Measurements from ENCODE around the gene BMPR1B. TPM values are rescaled to one million over a fixed set of nuclear protein-coding genes. Genes with fewer than 3 reads are reported as not detected.

BMPR1B gene
- total RNA-seq, 1 experiment from 2014 or later, result 0.62 TPM

DNA sequence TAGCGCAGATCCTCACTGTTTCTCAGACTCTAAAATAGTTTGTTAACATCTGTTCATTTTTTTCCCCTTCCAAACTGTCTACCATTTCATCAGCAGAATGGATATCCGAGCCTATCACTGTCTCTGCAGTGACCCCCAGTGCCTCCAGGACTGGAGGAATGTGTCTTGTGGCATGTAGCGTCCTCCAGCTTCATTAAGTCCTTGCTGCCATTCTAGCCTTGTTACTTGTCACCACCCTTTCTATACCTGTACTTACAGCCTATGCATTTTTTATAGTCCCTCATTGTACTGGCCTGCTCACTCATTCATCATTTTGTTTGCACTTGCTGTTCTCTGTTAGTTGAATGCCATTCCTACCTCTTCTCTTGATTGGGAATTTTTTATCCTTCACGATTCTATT, 179.1 kb downstream of the BMPR1B start:
- H3K27me3 ChIP-seq (ENCODE audit: control insufficient read depth, insufficient read depth, low read length), result no peaks in the 10 kb centered on the region
- no peak overlapping the region for H3K4me3 ChIP-seq (ENCODE audit: low read depth in 2 of 2, low read length in 2 of 2)
- TF ChIP-seq POLR2AphosphoS5 (IDR thresholded peaks at IDR 0.05; ENCODE audit: low read depth, low read length), result no peak
- in situ Hi-C loops (cut with HindIII; ENCODE audit: low pct_unique_long_range_greater_than_20kb, low sequenced_read_pairs) (no loop called here), intact Hi-C loops (cut with micrococcal nuclease; ENCODE audit: unreplicated experiment) (no loop called here)
- H3K4me1 ChIP-seq (ENCODE audit: control insufficient read depth, insufficient read depth, low read length), result no peaks in the 10 kb centered on the region
- CTCF ChIA-PET, result no interaction called here
- H3K9me3 ChIP-seq (ENCODE audit: control insufficient read depth, insufficient read depth, low read depth, low read length), result no peaks in the 10 kb centered on the region
- no peak overlapping the region for H3K27ac ChIP-seq (ENCODE audit: low read length)
- DNase-seq (ENCODE audit: low read depth, low spot score) (no peak), ATAC-seq (no peak)
- POLR2A ChIA-PET, result no interaction called here
- no peaks in the 10 kb centered on the region for H3K36me3 ChIP-seq (ENCODE audit: control insufficient read depth, insufficient read depth, low read length)
- no TSS peak for BruUV-seq (replicated peaks)

GRCh38 chr4:94939791-94940519, 182.2 kb downstream of the BMPR1B start:
- TF ChIP-seq SIN3A (IDR thresholded peaks at IDR 0.05; ENCODE audit: borderline replicate concordance, insufficient read depth, low read depth, low read length), result no peak
- no peak for TF ChIP-seq POLR2AphosphoS5 (IDR thresholded peaks at IDR 0.05; ENCODE audit: low read depth, low read length)
- no peak for TF ChIP-seq REST (IDR thresholded peaks at IDR 0.05; ENCODE audit: insufficient read depth in 1 of 2, low read depth in 2 of 2, low read length in 1 of 2)
- no peak for TF ChIP-seq CTCF (IDR thresholded peaks at IDR 0.05)
- TF ChIP-seq TCF7L2 (IDR thresholded peaks at IDR 0.05; ENCODE audit: low read depth, low read length), result no peak
- Histone ChIP-seq H3K4me3 (ENCODE audit: low read depth in 2 of 2, low read length in 2 of 2) (no peak overlapping the region), H3K9me3 (ENCODE audit: control insufficient read depth, insufficient read depth, low read depth, low read length) (no peaks in the 10 kb centered on the region), H3K27ac (ENCODE audit: low read length) (no peak overlapping the region), H3K36me3 (ENCODE audit: control insufficient read depth, insufficient read depth, low read length) (no peaks in the 10 kb centered on the region), H3K4me1 (ENCODE audit: control insufficient read depth, insufficient read depth, low read length) (no peaks in the 10 kb centered on the region), H3K27me3 (ENCODE audit: control insufficient read depth, insufficient read depth, low read length) (no peaks in the 10 kb centered on the region)
- CTCF ChIA-PET, result no interaction called here
- DNase-seq (ENCODE audit: low read depth, low spot score) (no peak), ATAC-seq (no peak)
- BruUV-seq (replicated peaks), result no TSS peak
- in situ Hi-C loops (cut with HindIII; ENCODE audit: low pct_unique_long_range_greater_than_20kb, low sequenced_read_pairs) (no loop called here), intact Hi-C loops (cut with micrococcal nuclease; ENCODE audit: unreplicated experiment) (no loop called here)
- POLR2A ChIA-PET, result no interaction called here

DNA sequence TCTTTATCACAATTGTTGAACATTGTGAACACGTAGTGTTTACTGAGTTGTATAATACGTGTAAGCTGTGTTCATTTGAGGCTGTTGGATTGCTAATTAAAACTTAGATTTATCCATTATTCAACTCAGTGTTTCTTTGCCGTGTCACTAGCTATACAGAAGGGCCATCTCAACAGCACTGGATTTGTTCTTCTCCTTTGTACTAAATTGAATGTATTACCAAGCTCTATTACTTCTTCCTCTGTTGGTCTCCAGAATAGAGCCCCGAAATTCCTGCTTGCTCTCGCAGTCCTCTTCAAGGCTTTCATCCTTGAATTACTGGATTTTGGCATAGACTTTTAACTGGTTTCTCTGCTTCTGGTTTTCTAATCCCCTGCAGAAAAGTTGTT, 182.8 kb downstream of the BMPR1B start:
- POLR2A ChIA-PET, result no interaction called here
- Histone ChIP-seq H3K4me3 (ENCODE audit: low read depth in 2 of 2, low read length in 2 of 2) (no peak overlapping the region), H3K9me3 (ENCODE audit: control insufficient read depth, insufficient read depth, low read depth, low read length) (no peaks in the 10 kb centered on the region), H3K4me1 (ENCODE audit: control insufficient read depth, insufficient read depth, low read length) (no peaks in the 10 kb centered on the region), H3K27me3 (ENCODE audit: control insufficient read depth, insufficient read depth, low read length) (no peaks in the 10 kb centered on the region), H3K36me3 (ENCODE audit: control insufficient read depth, insufficient read depth, low read length) (no peaks in the 10 kb centered on the region), H3K27ac (ENCODE audit: low read length) (no peak overlapping the region)
- BruUV-seq (replicated peaks), result no TSS peak
- no peak for TF ChIP-seq TCF7L2 (IDR thresholded peaks at IDR 0.05; ENCODE audit: low read depth, low read length)
- no peak for TF ChIP-seq CTCF (IDR thresholded peaks at IDR 0.05)
- TF ChIP-seq REST (IDR thresholded peaks at IDR 0.05; ENCODE audit: insufficient read depth in 1 of 2, low read depth in 2 of 2, low read length in 1 of 2), result no peak
- TF ChIP-seq POLR2AphosphoS5 (IDR thresholded peaks at IDR 0.05; ENCODE audit: low read depth, low read length), result no peak
- no peak for TF ChIP-seq SIN3A (IDR thresholded peaks at IDR 0.05; ENCODE audit: borderline replicate concordance, insufficient read depth, low read depth, low read length)
- intact Hi-C loops (cut with micrococcal nuclease; ENCODE audit: unreplicated experiment), result no loop called here
- CTCF ChIA-PET, result no interaction called here
- in situ Hi-C loops (cut with HindIII; ENCODE audit: low pct_unique_long_range_greater_than_20kb, low sequenced_read_pairs), result no loop called here
- DNase-seq (ENCODE audit: low read depth, low spot score) (no peak), ATAC-seq (no peak)
